DOHH2 (cell line): ENCODE results near the gene SMURF1.

ENCODE experiments used
- H3F3A ChIP-seq: fragments of 200-600 bp; sonication (generic), shearing (Covaris generic); 2 replicates; pipeline ENCODE4 v1.6.0; 2016; ENCODE audit warnings: antibody characterized with exemption, mild to moderate bottlenecking; ENCODE audit not compliant: control insufficient read depth, insufficient read depth
- H3K27ac ChIP-seq: fragments of 200-600 bp; sonication (generic); 2 replicates; pipeline ENCODE4 v1.5.1; 2014; ENCODE audit warnings: low read depth, mild to moderate bottlenecking, low read length, moderate library complexity
- H3K27me3 ChIP-seq: fragments of 200-600 bp; sonication (generic); 2 replicates; pipeline ENCODE4 v1.6.1; 2014; ENCODE audit warnings: mild to moderate bottlenecking, low read length, mixed read lengths; ENCODE audit not compliant: control insufficient read depth
- H3K36me3 ChIP-seq: fragments of 200-600 bp; sonication (generic); 2 replicates; pipeline ENCODE4 v1.6.1; 2014; ENCODE audit warnings: mild to moderate bottlenecking, low read length, moderate library complexity, mixed read lengths; ENCODE audit not compliant: control insufficient read depth
- H3K4me1 ChIP-seq: fragments of 200-600 bp; sonication (generic); 2 replicates; pipeline ENCODE4 v1.6.1; 2014; ENCODE audit warnings: mild to moderate bottlenecking, low read length, mixed read lengths; ENCODE audit not compliant: control insufficient read depth
- H3K4me2 ChIP-seq: fragments of 200-600 bp; sonication (generic); 2 replicates; pipeline ENCODE4 v1.6.0; 2014; ENCODE audit warnings: mild to moderate bottlenecking, low read length, moderate library complexity
- H3K4me3 ChIP-seq: fragments of 200-600 bp; sonication (generic); 2 replicates; pipeline ENCODE4 v1.5.1; 2014; ENCODE audit warnings: mild to moderate bottlenecking, low read length, mixed read lengths
- H3K79me2 ChIP-seq: fragments of 200-600 bp; sonication (generic); 2 replicates; pipeline ENCODE4 v1.6.1; 2014; ENCODE audit warnings: mild to moderate bottlenecking, low read length, mixed read lengths; ENCODE audit not compliant: control insufficient read depth
- H3K9me2 ChIP-seq: fragments of 200-600 bp; sonication (generic); replicated peaks from 2 replicates; pipeline ENCODE4 v1.6.1; 2014; ENCODE audit warnings: mild to moderate bottlenecking, low read length, mixed read lengths; ENCODE audit not compliant: control insufficient read depth
- H3K9me3 ChIP-seq: fragments of 200-600 bp; sonication (generic); 2 replicates; pipeline ENCODE4 v1.6.1; 2014; ENCODE audit warnings: antibody characterized with exemption, low read length, mixed read lengths; ENCODE audit not compliant: control insufficient read depth, insufficient read depth
- H4K20me1 ChIP-seq: fragments of 200-600 bp; sonication (generic); 2 replicates; pipeline ENCODE4 v1.6.0; 2014; ENCODE audit warnings: low read depth, mild to moderate bottlenecking, antibody characterized with exemption, low read length, moderate library complexity; ENCODE audit not compliant: control insufficient read depth, insufficient read depth
- CTCF ChIP-seq: fragments of 200-600 bp; sonication (generic); IDR thresholded peaks from one replicate; pipeline ENCODE4 v1.5.1; 2014; ENCODE audit warnings: antibody characterized with exemption, mild to moderate bottlenecking, low read depth, low read length; ENCODE audit not compliant: poor library complexity, severe bottlenecking
- EZH2phosphoT487 ChIP-seq: fragments of 200-600 bp; sonication (generic); IDR thresholded peaks from 2 replicates; pipeline ENCODE4 v1.6.1; 2017; ENCODE audit warnings: borderline replicate concordance, mild to moderate bottlenecking, antibody characterized with exemption, low read length, moderate library complexity, mixed read lengths

The SMURF1 gene

GRCh38 chr7:99115379-99115778, 28.5 kb downstream of the SMURF1 start:
- no peaks in the 10 kb centered on the region for H3K9me3 ChIP-seq
- peaks cover 12% of the 10 kb centered on the region for H3K4me1 ChIP-seq
- no peak overlapping the region for H3K27ac ChIP-seq
- H3K79me2 ChIP-seq: peaks cover 88% of the 10 kb centered on the region
- H3K27me3 ChIP-seq: no peaks in the 10 kb centered on the region
- H3K4me3 ChIP-seq: no peak overlapping the region
- H3K36me3 ChIP-seq: peaks cover 12% of the 10 kb centered on the region; the same call in 1 of the 2 replicates
- peaks cover 4% of the 10 kb centered on the region; the same call in 1 of the 2 replicates for H3F3A ChIP-seq
- TF ChIP-seq CTCF (no peak), EZH2phosphoT487 (no peak)
- peaks cover 4% of the 10 kb centered on the region; the same call in 1 of the 2 replicates for H4K20me1 ChIP-seq
- no peak overlapping the region for H3K4me2 ChIP-seq
- H3K9me2 ChIP-seq: no peaks in the 10 kb centered on the region

GRCh38 chr7:99112979-99113378, 30.9 kb downstream of the SMURF1 start:
- Histone ChIP-seq H3K27me3 (no peaks in the 10 kb centered on the region), H3K79me2 (peaks cover 91% of the 10 kb centered on the region), H3K9me2 (no peaks in the 10 kb centered on the region), H3K4me3 (no peak overlapping the region), H3K9me3 (no peaks in the 10 kb centered on the region), H3K4me1 (peaks cover 12% of the 10 kb centered on the region), H3K27ac (no peak overlapping the region), H3K36me3 (peaks cover 2% of the 10 kb centered on the region; the same call in 1 of the 2 replicates), H4K20me1 (peaks cover 4% of the 10 kb centered on the region; the same call in 1 of the 2 replicates), H3K4me2 (no peak overlapping the region), H3F3A (peaks cover 4% of the 10 kb centered on the region; the same call in 1 of the 2 replicates)
- TF ChIP-seq CTCF (no peak), EZH2phosphoT487 (no peak)

GRCh38 chr7:99112097-99112496, 31.8 kb downstream of the SMURF1 start:
- Histone ChIP-seq H3K27ac (no peak overlapping the region), H3K9me2 (no peaks in the 10 kb centered on the region), H3K4me2 (peak overlapping the region; percentile 5; the same call in 1 of the 2 replicates), H3F3A (peaks cover 4% of the 10 kb centered on the region; the same call in 1 of the 2 replicates), H4K20me1 (peaks cover 4% of the 10 kb centered on the region), H3K4me3 (no peak overlapping the region), H3K79me2 (peaks cover 91% of the 10 kb centered on the region), H3K36me3 (no peaks in the 10 kb centered on the region), H3K4me1 (peaks cover 12% of the 10 kb centered on the region), H3K9me3 (no peaks in the 10 kb centered on the region), H3K27me3 (no peaks in the 10 kb centered on the region)
- TF ChIP-seq EZH2phosphoT487 (no peak), CTCF (no peak)
